Natural killer cell (primary cell): Measurements from ENCODE around the gene VPS13D. TPM values are rescaled to one million over a fixed set of nuclear protein-coding genes. Genes with fewer than 3 reads are reported as not detected.

Experiments
- ATAC-seq, 3 donors: fragments of 150-1000 bp in 2 of 3; fragments of 200-7000 bp in 1 of 3; cut with Tn5 transposase; 1 replicate in 1 of 3; 2 replicates in 2 of 3; pipeline ENCODE4 v1.10.0; 2021; ENCODE audit warnings: mild to moderate bottlenecking in 2 of 3, moderate library complexity in 2 of 3
- DNase-seq, 2 donors: peaks; one replicate each; pipeline versions ENCODE4 v3.0.0 to v3.0.0-alpha.2; 2013 to 2021; ENCODE audit warnings: mixed read lengths in 1 of 2
- H3K27ac ChIP-seq: one replicate; pipeline ENCODE4 v1.5.1; 2013; ENCODE audit warnings: mild to moderate bottlenecking, low read length
- H3K27me3 ChIP-seq: one replicate; pipeline ENCODE4 v1.6.1; 2013; ENCODE audit warnings: low read length; ENCODE audit not compliant: control insufficient read depth, insufficient read depth
- H3K36me3 ChIP-seq: one replicate; pipeline ENCODE4 v1.6.1; 2013; ENCODE audit warnings: low read length; ENCODE audit not compliant: control insufficient read depth, insufficient read depth
- H3K4me1 ChIP-seq: one replicate; pipeline ENCODE4 v1.6.1; 2013; ENCODE audit warnings: low read length; ENCODE audit not compliant: control insufficient read depth, insufficient read depth
- H3K4me3 ChIP-seq: one replicate; pipeline ENCODE4 v1.5.1; 2013; ENCODE audit warnings: low read length
- H3K9me3 ChIP-seq: one replicate; pipeline ENCODE4 v1.6.1; 2013; ENCODE audit warnings: low read length; ENCODE audit not compliant: control insufficient read depth, insufficient read depth
- H3K27ac Mint-ChIP-seq, 2 donors: one replicate each; pipeline ENCODE4 v1.8.0; 2022; ENCODE audit warnings: mild to moderate bottlenecking in 2 of 2, mixed read lengths in 2 of 2, moderate library complexity in 1 of 2
- H3K27me3 Mint-ChIP-seq, 2 donors: one replicate each; pipeline ENCODE4 v1.8.0; 2022; ENCODE audit warnings: low read depth in 2 of 2, mixed read lengths in 2 of 2
- H3K36me3 Mint-ChIP-seq: one replicate; pipeline ENCODE4 v1.8.0; 2022; ENCODE audit warnings: mixed read lengths
- H3K4me1 Mint-ChIP-seq, 2 donors: one replicate each; pipeline ENCODE4 v1.8.0; 2022; ENCODE audit warnings: mixed read lengths in 2 of 2
- H3K4me3 Mint-ChIP-seq: one replicate; pipeline ENCODE4 v1.8.0; 2022; ENCODE audit warnings: mild to moderate bottlenecking, moderate library complexity, mixed read lengths
- H3K9me3 Mint-ChIP-seq, 2 donors: one replicate each; pipeline ENCODE4 v1.8.0; 2022; ENCODE audit warnings: mixed read lengths in 2 of 2
- WGBS: methylation state at CpG from one replicate; pipeline ENCODE4 v1.1.7; 2013; ENCODE audit warnings: missing lambda C conversion rate; ENCODE audit not compliant: insufficient coverage; 5-methylcytosine and 5-hydroxymethylcytosine counted together
- intact Hi-C: fragments of 100-400 bp; cut with micrococcal nuclease; formaldehyde crosslinking; loops from one replicate; pipeline ENCODE4 v1.14.2; 2022
- total RNA-seq, 4 donors: library from RNA; stranded (reverse); fragments of 120-200 nt in 1 of 4; gene quantifications; one replicate each; pipeline versions ENCODE4 v1.2.3 to v1.2.4, GENCODE V29; 2013 to 2022
- TF ChIP-seq, protein P1 (sequence below): fragments of 200-600 bp; IDR thresholded peaks from one replicate; pipeline ENCODE4 v1.8.0; 2022; ENCODE audit warnings: antibody characterized with exemption

VPS13D gene
- total RNA-seq, 3 donors from 2014 or later (not counting 1 experiment from before 2014, with no cell fraction given) = 66.3 to 94.0 (median 81.7) TPM

DNA sequence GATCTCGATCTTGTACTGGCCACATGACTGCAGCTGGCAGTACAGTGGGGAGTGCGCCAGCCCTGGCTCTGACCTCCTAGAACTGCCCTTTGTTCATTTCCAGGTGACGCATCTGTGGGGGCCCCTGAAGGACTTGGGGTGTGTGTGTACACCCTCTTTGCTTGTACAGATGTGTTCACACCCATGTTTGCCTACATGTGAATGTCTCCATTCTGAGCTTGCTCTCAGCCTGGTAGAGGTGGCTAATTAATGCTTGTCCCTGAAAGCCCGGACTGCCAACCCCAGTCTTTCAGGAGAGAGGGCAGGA, 43.2 kb upstream of the VPS13D start:
- Histone ChIP-seq H3K4me3 (no peak overlapping the region), H3K36me3 (peaks cover 40% of the 10 kb centered on the region), H3K27me3 (no peaks in the 10 kb centered on the region), H3K27ac (no peak overlapping the region), H3K9me3 (no peaks in the 10 kb centered on the region), H3K4me1 (peaks cover 76% of the 10 kb centered on the region)
- peak overlapping the region; percentile 99 for H3K27ac Mint-ChIP-seq
- ATAC-seq = no peak
- no peak for DNase-seq
- H3K9me3 Mint-ChIP-seq = no peaks in the 10 kb centered on the region
- H3K36me3 Mint-ChIP-seq = no peaks in the 10 kb centered on the region
- H3K27me3 Mint-ChIP-seq = no peaks in the 10 kb centered on the region
- peaks cover 68 to 95% of the 10 kb centered on the region in 2 donors for H3K4me1 Mint-ChIP-seq
- TF ChIP-seq, protein P1, sequence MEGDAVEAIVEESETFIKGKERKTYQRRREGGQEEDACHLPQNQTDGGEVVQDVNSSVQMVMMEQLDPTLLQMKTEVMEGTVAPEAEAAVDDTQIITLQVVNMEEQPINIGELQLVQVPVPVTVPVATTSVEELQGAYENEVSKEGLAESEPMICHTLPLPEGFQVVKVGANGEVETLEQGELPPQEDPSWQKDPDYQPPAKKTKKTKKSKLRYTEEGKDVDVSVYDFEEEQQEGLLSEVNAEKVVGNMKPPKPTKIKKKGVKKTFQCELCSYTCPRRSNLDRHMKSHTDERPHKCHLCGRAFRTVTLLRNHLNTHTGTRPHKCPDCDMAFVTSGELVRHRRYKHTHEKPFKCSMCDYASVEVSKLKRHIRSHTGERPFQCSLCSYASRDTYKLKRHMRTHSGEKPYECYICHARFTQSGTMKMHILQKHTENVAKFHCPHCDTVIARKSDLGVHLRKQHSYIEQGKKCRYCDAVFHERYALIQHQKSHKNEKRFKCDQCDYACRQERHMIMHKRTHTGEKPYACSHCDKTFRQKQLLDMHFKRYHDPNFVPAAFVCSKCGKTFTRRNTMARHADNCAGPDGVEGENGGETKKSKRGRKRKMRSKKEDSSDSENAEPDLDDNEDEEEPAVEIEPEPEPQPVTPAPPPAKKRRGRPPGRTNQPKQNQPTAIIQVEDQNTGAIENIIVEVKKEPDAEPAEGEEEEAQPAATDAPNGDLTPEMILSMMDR = no peak
- intact Hi-C loops = no loop called here
- 87% methylated on average over 4 of the region's 4 CpGs for WGBS
- H3K4me3 Mint-ChIP-seq = no peak overlapping the region

DNA sequence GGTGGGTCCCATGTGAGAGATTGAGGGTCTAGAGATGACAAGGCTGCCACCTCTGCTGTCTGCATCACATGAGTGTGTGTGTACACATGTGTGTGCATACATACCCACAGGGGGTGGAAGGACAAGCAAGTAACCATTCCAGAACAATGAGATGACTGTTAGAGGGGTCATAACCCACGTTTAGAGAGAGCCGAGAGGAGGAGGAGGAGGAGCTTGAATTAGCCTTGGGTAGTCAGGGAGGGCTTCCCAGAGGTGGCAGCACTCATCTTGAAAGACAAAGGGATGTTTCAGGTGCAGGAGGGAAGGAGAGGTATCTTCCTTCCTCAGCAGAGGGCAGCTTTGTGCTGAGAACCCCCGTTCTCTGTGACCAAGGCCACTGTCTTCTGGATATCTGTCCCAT, 41.7 kb upstream of the VPS13D start:
- Mint-ChIP-seq H3K27ac (peak overlapping the region; percentile 99), H3K9me3 (no peaks in the 10 kb centered on the region), H3K4me3 (no peak overlapping the region), H3K4me1 (peaks cover 54 to 85% of the 10 kb centered on the region in 2 donors), H3K36me3 (no peaks in the 10 kb centered on the region), H3K27me3 (no peaks in the 10 kb centered on the region)
- ATAC-seq (no peak), DNase-seq (no peak)
- H3K36me3 ChIP-seq = peaks cover 50% of the 10 kb centered on the region
- H3K9me3 ChIP-seq = no peaks in the 10 kb centered on the region
- H3K27ac ChIP-seq = no peak overlapping the region
- no peaks in the 10 kb centered on the region for H3K27me3 ChIP-seq
- WGBS = 81% methylated on average over 3 of the region's 3 CpGs
- no peak overlapping the region for H3K4me3 ChIP-seq
- intact Hi-C loops = no loop called here
- H3K4me1 ChIP-seq = peaks cover 64% of the 10 kb centered on the region
- TF ChIP-seq, protein P1 = no peak

DNA sequence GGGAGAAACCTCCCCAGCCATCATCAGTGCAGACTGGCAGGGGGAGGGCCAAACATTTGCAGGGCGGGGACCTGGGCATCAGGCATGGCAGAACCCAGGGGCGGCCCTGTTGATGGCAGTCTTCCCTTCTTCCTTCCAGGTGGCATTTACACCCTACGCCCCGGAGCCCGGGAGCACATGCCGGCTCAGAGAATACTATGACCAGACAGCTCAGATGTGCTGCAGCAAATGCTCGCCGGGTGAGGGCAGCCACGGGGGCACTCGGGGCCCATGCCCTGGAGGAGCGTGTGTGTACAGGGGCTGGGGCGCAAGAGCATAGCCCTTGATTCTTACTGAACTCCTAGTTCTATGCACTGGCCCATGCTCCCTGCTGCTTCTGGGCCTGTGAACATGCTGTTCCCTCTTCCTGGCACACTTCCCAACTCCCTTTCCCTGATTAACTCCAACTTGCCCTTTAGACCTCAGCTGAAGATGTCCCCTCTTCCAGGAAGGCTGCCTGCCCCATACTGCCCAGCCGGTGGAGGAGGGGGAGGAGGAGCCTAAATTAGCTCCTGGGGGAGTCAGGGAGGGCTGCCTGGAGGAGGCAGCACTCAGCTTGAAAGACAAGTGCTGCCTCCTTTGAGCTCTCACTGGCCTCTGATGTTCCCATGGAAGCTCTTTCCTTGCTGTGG, 41.0 kb upstream of the VPS13D start:
- peaks cover 68% of the 10 kb centered on the region for H3K4me1 ChIP-seq
- TF ChIP-seq, protein P1 = no peak
- no peaks in the 10 kb centered on the region for H3K36me3 Mint-ChIP-seq

DNA sequence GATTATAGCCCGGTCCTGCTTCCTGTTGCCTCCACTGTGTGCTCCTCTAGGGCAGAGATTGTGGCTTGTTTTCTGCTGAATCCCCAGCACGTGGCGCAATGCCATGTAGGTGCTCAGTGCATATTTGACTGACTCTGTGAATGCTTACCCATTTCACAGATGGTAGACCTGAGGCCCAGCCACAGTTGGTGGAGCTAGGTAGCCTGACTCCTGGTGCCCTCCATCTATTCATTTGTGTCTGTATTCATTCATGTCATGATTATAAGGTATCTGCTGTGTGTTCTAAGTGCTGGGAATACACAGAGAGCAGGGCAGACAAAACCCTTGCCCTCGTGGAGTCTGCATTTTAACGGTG, 40.5 kb upstream of the VPS13D start:
- TF ChIP-seq, protein P1 = no peak
- H3K4me3 ChIP-seq = no peak overlapping the region
- peaks cover 62% of the 10 kb centered on the region for H3K36me3 ChIP-seq
- DNase-seq (no peak), ATAC-seq (no peak)
- WGBS = 90% methylated on average over 5 of the region's 5 CpGs
- Mint-ChIP-seq H3K36me3 (no peaks in the 10 kb centered on the region), H3K9me3 (no peaks in the 10 kb centered on the region), H3K4me3 (no peak overlapping the region), H3K27ac (peak overlapping the region; percentile 66 to 81), H3K4me1 (peaks cover 48 to 82% of the 10 kb centered on the region in 2 donors), H3K27me3 (no peaks in the 10 kb centered on the region)
- intact Hi-C loops = no loop called here
- H3K27ac ChIP-seq = no peak overlapping the region
- H3K27me3 ChIP-seq = no peaks in the 10 kb centered on the region
- no peaks in the 10 kb centered on the region for H3K9me3 ChIP-seq
- peaks cover 68% of the 10 kb centered on the region for H3K4me1 ChIP-seq

More for the DNA sequence above, 41.0 kb upstream of the VPS13D start:
- no peak overlapping the region for H3K27ac ChIP-seq
- no peak overlapping the region for H3K4me3 Mint-ChIP-seq
- intact Hi-C loops = no loop called here
- ATAC-seq (no peak), DNase-seq (no peak)
- WGBS = 95% methylated on average over 13 of the region's 13 CpGs
- no peaks in the 10 kb centered on the region for H3K27me3 ChIP-seq
- H3K9me3 Mint-ChIP-seq = no peaks in the 10 kb centered on the region
- no peaks in the 10 kb centered on the region for H3K27me3 Mint-ChIP-seq
- peak overlapping the region; percentile 66 to 99 for H3K27ac Mint-ChIP-seq
- peaks cover 57% of the 10 kb centered on the region for H3K36me3 ChIP-seq
- no peaks in the 10 kb centered on the region for H3K9me3 ChIP-seq
- H3K4me3 ChIP-seq = no peak overlapping the region
- peaks cover 48 to 82% of the 10 kb centered on the region in 2 donors for H3K4me1 Mint-ChIP-seq
